HG02678 (cell line): ENCODE measurements around the gene CHCHD3.

ENCODE experiments used
- ATAC-seq: cut with Tn5 transposase; IDR thresholded peaks from one replicate; pipeline ENCODE4 v1.9.1; 2021; ENCODE audit warnings: mild to moderate bottlenecking, moderate library complexity; ENCODE audit not compliant: unreplicated experiment

The CHCHD3 gene

GRCh38 chr7:133081599-133082389 lies at the start of gene CHCHD3:
Gene CHCHD3, minus strand, starts transcription at chr7:133082090. Its CDS starts 153 bp downstream, at chr7:133081937.
- peak; percentile 100 for ATAC-seq

DNA sequence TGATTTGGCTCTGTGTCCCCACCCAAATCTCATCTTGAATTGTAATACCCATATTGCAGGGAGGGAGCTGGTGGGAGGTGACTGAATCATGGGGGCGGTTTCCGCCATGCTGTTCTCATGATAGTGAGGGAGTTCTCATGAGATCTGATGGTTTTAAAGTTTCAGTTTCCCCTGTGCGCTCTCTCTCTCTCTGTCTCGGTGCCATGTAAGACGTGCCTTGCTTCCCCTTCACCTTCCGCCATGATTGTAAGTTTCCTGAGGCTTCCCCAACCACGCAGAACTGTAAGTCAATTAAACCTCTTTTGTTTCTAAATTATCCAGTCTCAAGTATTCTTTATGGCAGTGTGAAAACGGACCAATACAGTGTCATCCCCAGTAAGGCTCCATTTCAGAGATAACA lies 48.3 kb upstream of the CHCHD3 start:
- ATAC-seq: no peak

GRCh38 chr7:133126422-133126821 lies 44.5 kb upstream of the CHCHD3 start:
- ATAC-seq: no peak

DNA sequence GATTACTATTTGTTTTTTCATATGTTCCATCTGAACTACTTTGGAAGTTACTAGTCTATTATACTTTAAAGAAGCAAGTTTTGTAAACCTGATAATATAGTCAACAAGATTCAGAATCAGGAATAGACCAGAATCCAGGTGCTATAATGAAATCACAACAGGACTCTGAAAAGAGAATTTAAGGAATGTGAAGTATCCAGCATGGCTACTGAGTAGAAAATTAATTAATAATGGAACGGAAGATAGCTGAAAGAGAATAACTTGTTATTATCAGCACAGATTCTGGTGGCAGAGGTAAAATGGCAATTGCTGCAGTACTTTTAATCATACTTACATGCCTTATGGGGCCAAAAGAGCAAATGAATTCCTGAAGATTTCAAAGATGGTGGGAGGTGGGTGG lies 43.1 kb upstream of the CHCHD3 start:
- ATAC-seq: no peak

DNA sequence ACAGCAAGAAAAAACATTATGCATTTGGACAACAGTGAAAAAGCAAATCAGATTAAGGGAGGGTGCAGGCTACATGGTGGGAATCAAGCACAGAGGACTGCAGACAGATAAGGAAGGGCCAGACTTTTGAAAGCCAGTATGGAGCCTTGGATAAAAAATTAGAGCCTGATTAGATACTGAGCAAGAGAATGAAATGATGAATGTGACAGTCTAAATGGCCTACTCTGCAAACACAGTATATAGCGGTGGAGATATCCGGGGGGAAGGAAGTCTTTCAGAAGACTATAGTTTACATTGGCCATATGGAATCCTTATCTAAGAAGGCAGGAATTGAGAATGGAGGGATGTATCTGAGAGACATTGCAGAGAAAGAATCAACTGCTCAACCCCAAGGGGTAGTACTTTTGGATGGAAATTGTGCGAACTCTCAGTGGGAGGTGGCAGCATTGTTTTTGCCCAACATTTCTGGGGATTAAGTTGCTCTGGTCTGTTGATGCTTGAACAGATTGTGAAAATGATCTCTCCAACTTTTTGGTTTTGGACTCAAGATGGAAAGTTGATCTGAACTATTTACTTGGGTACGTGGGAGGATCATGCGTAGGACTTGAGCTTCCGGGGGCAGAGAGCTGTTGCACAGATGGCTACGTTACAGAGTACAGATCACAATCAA lies 39.4 kb upstream of the CHCHD3 start:
- ATAC-seq: no peak

GRCh38 chr7:133119067-133119466 lies 37.2 kb upstream of the CHCHD3 start:
- no peak for ATAC-seq

DNA sequence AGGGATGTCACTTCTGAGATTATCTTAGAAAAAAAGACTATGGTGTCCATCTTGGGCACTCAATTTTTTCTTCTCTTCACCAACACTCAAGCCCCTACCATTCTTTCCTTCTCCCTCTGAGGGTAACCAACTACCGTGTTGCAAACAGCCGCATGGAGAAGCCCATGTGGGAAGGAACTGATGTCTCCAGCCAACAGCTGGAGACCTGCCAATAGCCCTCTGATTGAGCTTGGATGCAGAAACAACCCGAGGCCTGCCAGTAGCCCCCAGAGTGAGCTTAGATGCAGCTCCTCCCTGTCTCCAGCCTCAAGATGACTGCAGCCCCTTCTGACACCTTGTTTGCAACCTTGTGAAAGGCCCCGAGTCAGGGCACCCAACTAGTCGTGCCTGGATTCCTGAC lies 36.4 kb upstream of the CHCHD3 start:
- no peak for ATAC-seq

DNA sequence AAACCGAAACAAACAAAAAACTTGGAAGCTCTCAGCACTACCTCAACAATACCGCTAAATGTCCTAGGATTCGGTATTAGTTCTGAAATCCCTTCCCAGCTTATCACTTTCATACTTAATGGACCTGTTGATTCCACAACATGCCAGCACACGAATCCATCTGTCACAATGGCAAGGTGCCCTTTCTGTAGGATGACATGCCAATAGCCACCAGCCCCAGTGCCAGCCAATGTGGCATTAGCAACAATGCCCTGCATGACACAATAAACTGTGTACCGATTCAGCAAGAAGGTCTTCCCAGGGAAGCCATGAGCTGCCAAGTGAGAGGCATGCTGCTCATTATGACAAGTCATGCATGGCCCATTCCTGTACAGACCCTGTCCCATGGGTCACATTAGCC lies 35.6 kb upstream of the CHCHD3 start:
- ATAC-seq: no peak

DNA sequence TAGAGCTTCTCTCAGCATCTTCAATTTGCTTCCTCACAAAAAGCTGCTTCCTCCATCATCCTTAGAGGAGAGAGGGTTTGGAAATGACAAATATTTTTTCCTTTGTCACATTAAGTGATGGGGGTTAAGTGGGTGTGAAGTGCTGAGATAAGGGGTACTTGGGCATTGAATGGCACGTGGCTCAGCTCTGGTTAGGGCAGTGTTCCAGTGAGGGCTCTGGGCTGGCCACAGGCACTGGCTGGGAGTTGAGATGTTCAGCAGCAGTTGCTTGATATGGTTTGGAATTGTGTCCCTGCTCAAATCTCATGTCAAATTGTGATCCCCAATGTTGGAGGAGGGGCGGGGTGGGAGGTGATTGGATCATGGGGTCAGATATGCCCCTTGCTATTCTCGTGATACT lies 33.7 kb upstream of the CHCHD3 start:
- ATAC-seq: no peak

GRCh38 chr7:133114519-133114918 lies 32.6 kb upstream of the CHCHD3 start:
- no peak for ATAC-seq

DNA sequence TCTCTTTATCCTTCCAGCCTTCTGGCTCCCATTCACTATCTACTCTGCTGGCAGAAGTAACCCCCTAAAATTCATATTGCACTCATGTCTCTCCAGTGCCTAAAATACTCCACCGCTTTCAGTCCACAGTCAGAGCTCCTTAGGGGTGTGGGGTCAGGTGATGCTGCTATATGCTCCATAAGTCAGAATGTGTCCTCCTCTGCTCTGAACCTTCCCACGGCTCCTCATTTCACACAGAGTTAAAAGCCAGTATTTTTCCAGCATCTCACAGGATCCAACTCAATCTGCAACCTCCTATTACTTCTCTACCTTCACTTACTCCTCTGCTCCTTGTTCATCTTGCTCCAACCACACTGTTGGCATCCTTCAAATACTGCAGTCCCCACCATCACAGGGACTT lies 31.1 kb upstream of the CHCHD3 start:
- no peak for ATAC-seq

DNA sequence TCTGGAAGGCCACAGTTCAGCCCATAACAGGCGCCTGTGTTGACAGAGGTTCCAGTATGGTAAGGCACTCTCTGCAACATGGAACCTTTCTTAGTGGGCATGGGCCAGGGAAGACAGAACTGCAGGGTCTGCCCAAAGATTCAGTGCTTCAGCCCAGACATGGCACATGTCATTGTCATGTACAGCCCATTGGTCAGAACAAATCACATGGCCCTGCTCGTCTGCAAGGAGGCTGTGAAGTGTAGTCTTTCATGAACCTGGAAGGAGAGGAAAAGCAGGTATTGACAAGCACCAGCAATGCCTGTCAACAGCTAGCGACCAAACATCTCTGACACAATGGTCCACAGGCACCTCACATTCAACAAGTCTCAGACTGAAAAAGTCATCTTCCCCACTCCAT lies 30.4 kb upstream of the CHCHD3 start:
- no peak for ATAC-seq

- no peak for ATAC-seq
Observed at GRCh38 chr7:133110312-133110711, 28.4 kb upstream of the CHCHD3 start.

GRCh38 chr7:133109816-133110215 lies 27.9 kb upstream of the CHCHD3 start:
- no peak for ATAC-seq

- no peak for ATAC-seq
Observed at GRCh38 chr7:133108023-133108422, 26.1 kb upstream of the CHCHD3 start.

- ATAC-seq: no peak
Observed at GRCh38 chr7:133102276-133103060, 20.6 kb upstream of the CHCHD3 start.

GRCh38 chr7:133099633-133100286 lies 17.9 kb upstream of the CHCHD3 start:
- ATAC-seq: no peak

DNA sequence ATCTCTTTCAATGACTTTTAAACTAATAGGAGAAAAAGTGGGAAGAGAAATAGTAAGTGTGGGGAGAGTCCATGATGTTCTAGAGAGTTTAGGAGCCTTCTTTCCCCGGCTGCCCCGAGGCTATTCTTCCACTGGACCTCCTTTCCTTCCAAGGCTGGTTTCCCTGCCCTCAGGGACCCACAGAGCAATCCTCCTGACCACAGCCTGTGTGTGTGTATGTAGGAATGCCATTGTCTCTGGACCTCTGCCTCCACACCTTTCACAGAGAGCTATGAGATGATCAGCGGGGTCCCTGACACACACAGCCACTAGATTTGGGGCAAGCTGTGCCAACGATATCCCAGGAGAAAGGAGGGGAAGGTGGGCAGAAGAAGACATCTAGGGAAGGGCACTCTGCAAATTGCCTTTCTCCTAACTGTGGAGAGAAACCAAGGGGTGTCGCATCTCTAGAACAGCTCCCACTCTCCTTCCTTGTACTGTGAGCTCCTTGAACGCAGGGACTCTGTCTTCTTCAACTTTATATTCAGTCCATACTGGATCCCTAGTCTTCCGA lies 13.3 kb upstream of the CHCHD3 start:
- ATAC-seq: no peak

DNA sequence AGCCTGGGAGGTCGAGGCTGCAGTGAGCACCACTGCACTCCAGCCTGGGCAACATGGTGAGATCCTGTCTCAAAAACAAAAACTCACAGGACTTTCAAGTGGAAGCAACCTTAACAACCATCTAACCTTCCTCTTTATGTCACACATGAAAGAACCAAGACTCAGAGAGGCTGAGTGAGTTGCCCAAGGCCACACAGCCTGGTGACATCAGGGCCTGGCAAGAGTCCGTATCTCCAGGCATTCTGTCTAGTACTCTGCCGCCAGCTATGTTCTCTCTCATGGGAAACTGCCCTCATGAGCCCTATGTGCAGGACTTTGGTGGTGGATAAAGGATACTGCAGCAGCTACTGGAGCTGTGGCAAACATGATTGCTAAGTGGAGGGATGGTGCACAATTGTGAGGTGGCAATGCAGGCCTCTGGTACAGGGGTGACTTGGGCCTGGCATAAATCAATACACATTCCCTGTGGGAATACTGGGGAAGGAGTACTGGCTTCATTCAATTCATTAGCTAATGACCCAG lies 10.1 kb upstream of the CHCHD3 start:
- ATAC-seq: no peak

GRCh38 chr7:133082390-133082766 lies 488 bp upstream of the CHCHD3 start:
- ATAC-seq: peak; percentile 0

DNA sequence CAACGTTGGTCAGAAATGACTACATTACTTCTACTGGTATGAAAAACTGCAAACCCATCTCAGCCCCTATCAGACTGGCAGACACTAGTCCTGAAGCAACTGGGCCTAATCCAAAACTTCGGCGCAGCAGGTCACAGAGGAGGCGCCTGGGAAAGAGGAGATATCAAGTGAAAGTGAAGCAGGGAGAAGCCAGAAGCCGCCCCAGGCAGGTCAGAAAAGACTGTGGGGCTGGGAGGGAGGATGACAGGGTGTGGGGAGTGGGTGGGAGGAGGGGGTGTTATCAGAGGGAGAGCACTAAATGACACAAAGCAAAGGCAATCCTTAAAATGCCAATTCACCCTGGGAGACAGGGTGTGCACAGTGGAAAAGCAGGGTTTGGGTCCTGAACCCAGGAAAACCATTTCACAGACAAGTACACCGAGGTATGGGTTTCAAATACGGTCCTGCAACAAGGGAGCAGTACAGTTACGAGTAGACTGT lies 731 bp downstream of the CHCHD3 start:
- no peak for ATAC-seq
